Measurements from ENCODE around the gene PDZD7.

Gene PDZD7

GRCh38 chr10:100986952-100987684 lies 43.8 kb downstream of the PDZD7 start, which contains the start of the genes MRPL43 and TWNK:
Gene MRPL43 (minus strand): TSS chr10:100987497. CDS start chr10:100987443, 54 bp downstream.
Gene TWNK (plus strand): TSS chr10:100987543. CDS start chr10:100988211, 668 bp downstream.
- no peak for TF ChIP-seq CTCF (conservative IDR thresholded peaks at IDR 0.05; ENCODE audit: control insufficient read depth, insufficient read depth, low read depth, low read length)
- H3K4me3 ChIP-seq (ENCODE audit: control insufficient read depth, low read depth, low read length), result peak within 1 kb of the TSS; percentile 94
- peak; percentile 67 for DNase-seq (ENCODE audit: low read depth)

GRCh38 chr10:100986623-100986951 lies 44.3 kb downstream of the PDZD7 start:
- H3K4me3 ChIP-seq (ENCODE audit: control insufficient read depth, low read depth, low read length), result peak overlapping the region; percentile 94
- TF ChIP-seq CTCF (conservative IDR thresholded peaks at IDR 0.05; ENCODE audit: control insufficient read depth, insufficient read depth, low read depth, low read length), result no peak

GRCh38 chr10:100985336-100985735 lies 45.6 kb downstream of the PDZD7 start:
- H3K4me3 ChIP-seq (ENCODE audit: control insufficient read depth, low read depth, low read length), result no peak overlapping the region
- TF ChIP-seq CTCF (conservative IDR thresholded peaks at IDR 0.05; ENCODE audit: control insufficient read depth, insufficient read depth, low read depth, low read length), result no peak
- no peak for DNase-seq (ENCODE audit: low read depth)

More at GRCh38 chr10:100986623-100986951, 44.3 kb downstream of the PDZD7 start:
- no peak for DNase-seq (ENCODE audit: low read depth)

GRCh38 chr10:100984672-100985177 lies 46.2 kb downstream of the PDZD7 start:
- TF ChIP-seq CTCF (conservative IDR thresholded peaks at IDR 0.05; ENCODE audit: control insufficient read depth, insufficient read depth, low read depth, low read length), result no peak
- no peak overlapping the region for H3K4me3 ChIP-seq (ENCODE audit: control insufficient read depth, low read depth, low read length)
- DNase-seq (ENCODE audit: low read depth), result peak; percentile 36

- no peak overlapping the region for H3K4me3 ChIP-seq (ENCODE audit: control insufficient read depth, low read depth, low read length)
- TF ChIP-seq CTCF (conservative IDR thresholded peaks at IDR 0.05; ENCODE audit: control insufficient read depth, insufficient read depth, low read depth, low read length), result no peak
- no peak for DNase-seq (ENCODE audit: low read depth)
Measured at GRCh38 chr10:100983868-100984671, 46.9 kb downstream of the PDZD7 start.

GRCh38 chr10:100982916-100983830 lies 47.8 kb downstream of the PDZD7 start:
- H3K4me3 ChIP-seq (ENCODE audit: control insufficient read depth, low read depth, low read length), result no peak overlapping the region
- no peak for TF ChIP-seq CTCF (conservative IDR thresholded peaks at IDR 0.05; ENCODE audit: control insufficient read depth, insufficient read depth, low read depth, low read length)
- no peak for DNase-seq (ENCODE audit: low read depth)
